H9 (cell line): Measurements from ENCODE around the gene OR52E1. TPM values are rescaled to one million over a fixed set of nuclear protein-coding genes. Genes with fewer than 3 reads are reported as not detected.

Source experiments
- DNase-seq: peaks from one replicate; pipeline ENCODE4 v3.0.0-alpha.2; 2017
- H2AFZ ChIP-seq: one replicate; pipeline ENCODE4 v1.6.1; 2013; ENCODE audit warnings: mild to moderate bottlenecking, low read length, control low read depth, moderate library complexity
- H2AK5ac ChIP-seq: 2 replicates; pipeline ENCODE4 v1.6.1; 2013; ENCODE audit warnings: low read length, control low read depth, mixed read lengths; ENCODE audit not compliant: insufficient read length
- H2BK120ac ChIP-seq: one replicate; pipeline ENCODE4 v1.6.1; 2013; ENCODE audit warnings: low read depth, mild to moderate bottlenecking, low read length, control low read depth, inconsistent platforms; ENCODE audit not compliant: poor library complexity, severe bottlenecking
- H2BK12ac ChIP-seq: 2 replicates; pipeline ENCODE4 v1.6.1; 2013; ENCODE audit warnings: low read length, control low read depth, mixed read lengths, low read depth; ENCODE audit not compliant: insufficient read length
- H2BK15ac ChIP-seq: 2 replicates; pipeline ENCODE4 v1.6.1; 2013; ENCODE audit warnings: low read depth, low read length, control low read depth
- H2BK20ac ChIP-seq: one replicate; pipeline ENCODE4 v1.6.1; 2013; ENCODE audit warnings: low read depth, mild to moderate bottlenecking, low read length, control low read depth, inconsistent platforms; ENCODE audit not compliant: poor library complexity, severe bottlenecking
- H2BK5ac ChIP-seq: 2 replicates; pipeline ENCODE4 v1.6.1; 2013; ENCODE audit warnings: low read length, control low read depth, mixed read lengths; ENCODE audit not compliant: insufficient read length
- H3K14ac ChIP-seq: 2 replicates; pipeline ENCODE4 v1.6.1; 2013; ENCODE audit warnings: low read length, control low read depth; ENCODE audit not compliant: insufficient read depth
- H3K18ac ChIP-seq: 2 replicates; pipeline ENCODE4 v1.6.1; 2013; ENCODE audit warnings: low read depth, mild to moderate bottlenecking, mixed read lengths, low read length, control low read depth; ENCODE audit not compliant: insufficient read length
- H3K23ac ChIP-seq: 2 replicates; pipeline ENCODE4 v1.6.1; 2013; ENCODE audit warnings: low read length, control low read depth, mixed read lengths, low read depth; ENCODE audit not compliant: insufficient read length
- H3K23me2 ChIP-seq: 2 replicates; pipeline ENCODE4 v1.6.1; 2013; ENCODE audit warnings: low read depth, mild to moderate bottlenecking, mixed read lengths, low read length, control low read depth; ENCODE audit not compliant: insufficient read length, poor library complexity, severe bottlenecking
- H3K27ac ChIP-seq: 2 replicates; pipeline ENCODE4 v1.5.1; 2013; ENCODE audit warnings: low read length, control low read depth, mixed read lengths, low read depth; ENCODE audit not compliant: insufficient read length
- H3K27me3 ChIP-seq: 2 replicates; pipeline ENCODE4 v1.6.1; 2013; ENCODE audit warnings: low read length, control low read depth, inconsistent platforms; ENCODE audit not compliant: insufficient read depth
- H3K4ac ChIP-seq: 2 replicates; pipeline ENCODE4 v1.6.1; 2013; ENCODE audit warnings: low read depth, mild to moderate bottlenecking, control low read depth, inconsistent platforms, low read length, moderate library complexity
- H3K4me1 ChIP-seq: 2 replicates; pipeline ENCODE4 v1.6.1; 2013; ENCODE audit warnings: low read length, control low read depth, inconsistent platforms; ENCODE audit not compliant: insufficient read depth
- H3K4me2 ChIP-seq: 2 replicates; pipeline ENCODE4 v1.6.1; 2013; ENCODE audit warnings: low read length, control low read depth, mixed read lengths; ENCODE audit not compliant: insufficient read length, insufficient read depth
- H3K56ac ChIP-seq: 2 replicates; pipeline ENCODE4 v1.6.1; 2013; ENCODE audit warnings: low read depth, mild to moderate bottlenecking, mixed read lengths, low read length, control low read depth; ENCODE audit not compliant: insufficient read length
- H3K79me1 ChIP-seq: 2 replicates; pipeline ENCODE4 v1.6.1; 2013; ENCODE audit warnings: low read depth, mild to moderate bottlenecking, moderate library complexity, low read length, control low read depth, inconsistent platforms; ENCODE audit not compliant: insufficient read depth, poor library complexity, severe bottlenecking
- H3K79me2 ChIP-seq: 2 replicates; pipeline ENCODE4 v1.6.1; 2013; ENCODE audit warnings: low read length, control low read depth, inconsistent platforms; ENCODE audit not compliant: insufficient read depth
- H3K9ac ChIP-seq: 2 replicates; pipeline ENCODE4 v1.6.1; 2013; ENCODE audit warnings: low read length, control low read depth, mixed read lengths; ENCODE audit not compliant: insufficient read length; ENCODE audit errors: extremely low read depth
- H3K9me3 ChIP-seq: one replicate; pipeline ENCODE4 v1.6.1; 2013; ENCODE audit warnings: low read depth, low read length, inconsistent platforms; ENCODE audit not compliant: control insufficient read depth
- H3T11ph ChIP-seq: one replicate; pipeline ENCODE4 v1.6.1; 2013; ENCODE audit warnings: mild to moderate bottlenecking, low read length, control low read depth, inconsistent platforms
- H4K20me1 ChIP-seq: one replicate; pipeline ENCODE4 v1.6.1; 2013; ENCODE audit not compliant: control insufficient read depth, insufficient read length, insufficient read depth
- H4K5ac ChIP-seq: 2 replicates; pipeline ENCODE4 v1.6.1; 2013; ENCODE audit warnings: low read depth, mild to moderate bottlenecking, mixed read lengths, low read length, control low read depth; ENCODE audit not compliant: insufficient read length
- H4K8ac ChIP-seq: replicated peaks from 2 replicates; pipeline ENCODE4 v1.6.1; 2013; ENCODE audit warnings: low read length, control low read depth, mixed read lengths, low read depth; ENCODE audit not compliant: insufficient read length
- H4K91ac ChIP-seq: 2 replicates; pipeline ENCODE4 v1.6.1; 2013; ENCODE audit warnings: low read depth, mild to moderate bottlenecking, moderate library complexity, mixed read lengths, low read length, control low read depth; ENCODE audit not compliant: insufficient read length
- H3K27ac Mint-ChIP-seq, 3 experiments: 2 replicates in 2 of 3; 3 replicates in 1 of 3; pipeline ENCODE4 v1.8.0; 2020 to 2021; ENCODE audit warnings: mixed read lengths in 3 of 3, mild to moderate bottlenecking in 1 of 3, moderate library complexity in 1 of 3
- H3K27me3 Mint-ChIP-seq: 2 replicates; pipeline ENCODE4 v1.8.0; 2021; ENCODE audit warnings: low read depth, mild to moderate bottlenecking, moderate library complexity, mixed read lengths
- H3K36me3 Mint-ChIP-seq, 3 experiments: 2 replicates in 2 of 3; 3 replicates in 1 of 3; pipeline ENCODE4 v1.8.0; 2020 to 2021; ENCODE audit warnings: low read depth in 3 of 3, mixed read lengths in 3 of 3; ENCODE audit not compliant: insufficient read depth in 1 of 3
- H3K4me1 Mint-ChIP-seq, 2 experiments: 2 replicates each; pipeline ENCODE4 v1.8.0; 2020; ENCODE audit warnings: mixed read lengths in 2 of 2
- H3K4me3 Mint-ChIP-seq, 2 experiments: 2 replicates in 1 of 2; 3 replicates in 1 of 2; pipeline ENCODE4 v1.8.0; 2020 to 2021; ENCODE audit warnings: mild to moderate bottlenecking in 2 of 2, mixed read lengths in 2 of 2, moderate library complexity in 1 of 2
- H3K9me3 Mint-ChIP-seq, 2 experiments: 2 replicates in 1 of 2; 3 replicates in 1 of 2; pipeline ENCODE4 v1.8.0; 2020; ENCODE audit warnings: mild to moderate bottlenecking in 2 of 2, mixed read lengths in 2 of 2, moderate library complexity in 1 of 2
- CTCF ChIP-seq: fragments of 200-600 bp; sonication (generic); conservative IDR thresholded peaks from 3 replicates; pipeline ENCODE4 v1.8.0; 2021; ENCODE audit warnings: antibody characterized with exemption, mild to moderate bottlenecking
- WGBS: extraction: QIAGEN DNeasy Blood & Tissue Kit; methylation state at CpG from one replicate; pipeline ENCODE4 v1.1.7; 2013; ENCODE audit warnings: missing lambda C conversion rate, low lambda C conversion rate, mixed read lengths; ENCODE audit not compliant: insufficient read length; ENCODE audit errors: extremely low coverage; 5-methylcytosine and 5-hydroxymethylcytosine counted together
- total RNA-seq: library from RNA; stranded (reverse); gene quantifications from 2 replicates; pipeline ENCODE4 v1.2.1, GENCODE V29; 2021

The OR52E1 gene
- total RNA-seq, 1 experiment from 2014 or later: not detected

- Histone ChIP-seq H2BK5ac (no peak overlapping the region), H3K27ac (no peak overlapping the region), H3K79me2 (no peaks in the 10 kb centered on the region), H2BK20ac (no peak overlapping the region), H3K23me2 (no peaks in the 10 kb centered on the region), H3K27me3 (no peaks in the 10 kb centered on the region), H3K23ac (no peak overlapping the region), H3K18ac (no peak overlapping the region), H4K20me1 (no peaks in the 10 kb centered on the region), H3K79me1 (no peaks in the 10 kb centered on the region), H2AK5ac (no peak overlapping the region), H4K8ac (no peak overlapping the region), H3T11ph (no peak overlapping the region), H3K56ac (no peak overlapping the region), H3K9ac (no peak overlapping the region), H3K4ac (no peak overlapping the region), H4K5ac (no peak overlapping the region), H2BK120ac (no peak overlapping the region), H2BK12ac (no peak overlapping the region), H3K14ac (no peak overlapping the region), H3K4me2 (no peak overlapping the region), H3K9me3 (no peaks in the 10 kb centered on the region), H4K91ac (no peak overlapping the region), H2BK15ac (no peak overlapping the region), H3K4me1 (no peaks in the 10 kb centered on the region; the same call in 1 of the 2 replicates), H2AFZ (no peak overlapping the region)
- H3K27me3 Mint-ChIP-seq: no peaks in the 10 kb centered on the region
- WGBS: no CpG with 5 or more reads among the region's 3 CpGs
- no peak for DNase-seq
- no peaks in the 10 kb centered on the region for H3K9me3 Mint-ChIP-seq
- 0 out of 4 replicates have a peak, but pooled peaks cover 0 to 4% of the 10 kb centered on the region in 2 experiments for H3K4me1 Mint-ChIP-seq
- H3K4me3 Mint-ChIP-seq: no peak overlapping the region
- H3K27ac Mint-ChIP-seq: no peak overlapping the region
- TF ChIP-seq CTCF: no peak
- no peaks in the 10 kb centered on the region for H3K36me3 Mint-ChIP-seq
These were observed 37.9 kb downstream of the OR52E1 start for GRCh38 chr11:5107285-5107684.
